Measurements from ENCODE around the gene CRISP1.

- TF ChIP-seq CTCF (conservative IDR thresholded peaks at IDR 0.05; ENCODE audit: low read length) (no peak), EZH2phosphoT487 (IDR thresholded peaks at IDR 0.05; ENCODE audit: borderline replicate concordance, low read depth, low read length) (no peak)
Measured at GRCh38 chr6:49847014-49847413, 19.3 kb downstream of the CRISP1 start.

Measured in OCI-LY7 (cell line).